Neural progenitor cell (in vitro differentiated cells): ENCODE measurements around the gene LMAN1L. TPM values are rescaled to one million over a fixed set of nuclear protein-coding genes. Genes with fewer than 3 reads are reported as not detected.
A peak's percentile ranks its signal among the peaks of the same experiment; 100 is the strongest.

Experiments used
- DNase-seq: peaks from one replicate; pipeline ENCODE4 v3.0.0-alpha.2; 2016; ENCODE audit warnings: low spot score
- H2AFZ ChIP-seq: fragments of 200-600 bp; sonication (generic); replicated peaks from 2 replicates; pipeline ENCODE4 v1.6.1; 2016; ENCODE audit warnings: antibody characterized with exemption
- H3F3A ChIP-seq: fragments of 200-600 bp; sonication (generic); 2 replicates; pipeline ENCODE4 v1.6.1; 2016; ENCODE audit warnings: antibody characterized with exemption, low read depth
- H3K27ac ChIP-seq: fragments of 200-600 bp; sonication (generic); 2 replicates; pipeline ENCODE4 v1.5.1; 2016; ENCODE audit warnings: mild to moderate bottlenecking
- H3K27me3 ChIP-seq: fragments of 200-600 bp; sonication (generic); 2 replicates; pipeline ENCODE4 v1.6.1; 2016; ENCODE audit warnings: mild to moderate bottlenecking, moderate library complexity
- H3K36me3 ChIP-seq: fragments of 200-600 bp; sonication (generic); 2 replicates; pipeline ENCODE4 v1.5.1; 2016
- H3K4me1 ChIP-seq: fragments of 200-600 bp; sonication (generic); 2 replicates; pipeline ENCODE4 v1.6.1; 2016; ENCODE audit warnings: mixed run types
- H3K4me2 ChIP-seq: fragments of 200-600 bp; sonication (generic); 2 replicates; pipeline ENCODE4 v1.6.1; 2016
- H3K4me3 ChIP-seq: fragments of 200-600 bp; sonication (generic); 2 replicates; pipeline ENCODE4 v1.5.1; 2016
- H3K79me2 ChIP-seq: fragments of 200-600 bp; sonication (generic); 2 replicates; pipeline ENCODE4 v1.6.1; 2016; ENCODE audit warnings: low read depth
- H3K9ac ChIP-seq: fragments of 200-600 bp; sonication (generic); 2 replicates; pipeline ENCODE4 v1.6.1; 2016
- H3K9me3 ChIP-seq: fragments of 200-600 bp; sonication (generic); 2 replicates; pipeline ENCODE4 v1.5.1; 2016; ENCODE audit warnings: low read depth
- H4K20me1 ChIP-seq: fragments of 200-600 bp; sonication (generic); 2 replicates; pipeline ENCODE4 v1.6.1; 2016; ENCODE audit warnings: low read depth
- H3K27ac Mint-ChIP-seq: 3 replicates; pipeline ENCODE4 v1.8.0; 2021; ENCODE audit warnings: mixed read lengths
- H3K27me3 Mint-ChIP-seq: 2 replicates; pipeline ENCODE4 v1.8.0; 2022; ENCODE audit warnings: low read depth, mild to moderate bottlenecking, inconsistent platforms, moderate library complexity, mixed read lengths; ENCODE audit not compliant: insufficient read depth
- H3K36me3 Mint-ChIP-seq: 3 replicates; pipeline ENCODE4 v1.8.0; 2021; ENCODE audit warnings: mixed read lengths
- H3K4me1 Mint-ChIP-seq: 3 replicates; pipeline ENCODE4 v1.8.0; 2021; ENCODE audit warnings: mixed read lengths
- H3K4me3 Mint-ChIP-seq: 3 replicates; pipeline ENCODE4 v1.8.0; 2021; ENCODE audit warnings: mild to moderate bottlenecking, moderate library complexity, mixed read lengths
- H3K9me3 Mint-ChIP-seq: 3 replicates; pipeline ENCODE4 v1.8.0; 2020; ENCODE audit warnings: mixed read lengths
- EZH2 ChIP-seq: fragments of 200-600 bp; sonication (generic); IDR thresholded peaks from 2 replicates; pipeline ENCODE4 v1.6.1; 2017; ENCODE audit warnings: antibody characterized with exemption, mild to moderate bottlenecking, moderate library complexity
- EZH2phosphoT487 ChIP-seq: fragments of 200-600 bp; sonication (generic); IDR thresholded peaks from 2 replicates; pipeline ENCODE4 v1.6.1; 2017; ENCODE audit warnings: antibody characterized with exemption
- total RNA-seq: library from RNA; depleted of rRNA; stranded (reverse); fragments of >200 nt; gene quantifications from 2 replicates; pipeline ENCODE4 v1.2.3, GENCODE V29; 2015; ENCODE audit warnings: low replicate concordance
- TF ChIP-seq, protein P1 (sequence below): fragments of 200-600 bp; sonication (generic); IDR thresholded peaks from 2 replicates; pipeline ENCODE4 v1.5.1; 2017; ENCODE audit warnings: antibody characterized with exemption, mild to moderate bottlenecking

The LMAN1L gene
- total RNA-seq, 1 donor from 2014 or later = not detected

DNA sequence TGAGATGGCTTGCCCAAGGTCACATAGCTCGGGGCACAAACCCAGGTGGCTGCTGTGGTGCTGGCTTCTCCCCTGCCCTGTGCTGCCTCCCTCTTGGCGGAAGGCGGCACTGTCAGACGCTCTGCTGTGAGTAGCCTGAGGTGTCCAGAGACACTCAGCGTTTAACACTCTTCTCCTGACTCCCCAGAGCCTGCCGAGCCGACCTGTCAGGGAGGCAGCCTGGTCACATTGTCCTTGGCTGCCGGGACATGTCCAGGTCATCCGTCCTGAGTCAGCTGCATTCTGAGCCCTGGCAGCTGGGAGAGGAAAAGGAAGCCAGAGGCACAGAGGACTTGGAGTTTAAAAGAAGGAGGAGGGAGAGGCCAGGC is 4.7 kb downstream of the LMAN1L start:
- peaks cover 18% of the 10 kb centered on the region for H3F3A ChIP-seq
- H3K4me2 ChIP-seq = no peak overlapping the region
- H3K79me2 ChIP-seq = no peaks in the 10 kb centered on the region
- no peaks in the 10 kb centered on the region for H3K27me3 ChIP-seq
- no peak overlapping the region for H3K9ac ChIP-seq
- peaks cover 29% of the 10 kb centered on the region for H3K4me1 Mint-ChIP-seq
- H3K27ac ChIP-seq = no peak overlapping the region
- H3K9me3 Mint-ChIP-seq = peaks cover 2% of the 10 kb centered on the region
- TF ChIP-seq EZH2 (no peak), EZH2phosphoT487 (no peak)
- TF ChIP-seq, protein P1, sequence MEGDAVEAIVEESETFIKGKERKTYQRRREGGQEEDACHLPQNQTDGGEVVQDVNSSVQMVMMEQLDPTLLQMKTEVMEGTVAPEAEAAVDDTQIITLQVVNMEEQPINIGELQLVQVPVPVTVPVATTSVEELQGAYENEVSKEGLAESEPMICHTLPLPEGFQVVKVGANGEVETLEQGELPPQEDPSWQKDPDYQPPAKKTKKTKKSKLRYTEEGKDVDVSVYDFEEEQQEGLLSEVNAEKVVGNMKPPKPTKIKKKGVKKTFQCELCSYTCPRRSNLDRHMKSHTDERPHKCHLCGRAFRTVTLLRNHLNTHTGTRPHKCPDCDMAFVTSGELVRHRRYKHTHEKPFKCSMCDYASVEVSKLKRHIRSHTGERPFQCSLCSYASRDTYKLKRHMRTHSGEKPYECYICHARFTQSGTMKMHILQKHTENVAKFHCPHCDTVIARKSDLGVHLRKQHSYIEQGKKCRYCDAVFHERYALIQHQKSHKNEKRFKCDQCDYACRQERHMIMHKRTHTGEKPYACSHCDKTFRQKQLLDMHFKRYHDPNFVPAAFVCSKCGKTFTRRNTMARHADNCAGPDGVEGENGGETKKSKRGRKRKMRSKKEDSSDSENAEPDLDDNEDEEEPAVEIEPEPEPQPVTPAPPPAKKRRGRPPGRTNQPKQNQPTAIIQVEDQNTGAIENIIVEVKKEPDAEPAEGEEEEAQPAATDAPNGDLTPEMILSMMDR = no peak
- H3K9me3 ChIP-seq = no peaks in the 10 kb centered on the region
- peaks cover 20% of the 10 kb centered on the region for H3K27me3 Mint-ChIP-seq
- peak overlapping the region; percentile 92 for H3K27ac Mint-ChIP-seq
- H3K4me1 ChIP-seq = peaks cover 20% of the 10 kb centered on the region
- peak; percentile 33 for DNase-seq
- no peaks in the 10 kb centered on the region for H3K36me3 ChIP-seq
- H3K4me3 ChIP-seq = no peak overlapping the region
- H4K20me1 ChIP-seq = peaks cover 10% of the 10 kb centered on the region
- no peaks in the 10 kb centered on the region for H3K36me3 Mint-ChIP-seq
- no peak overlapping the region for H3K4me3 Mint-ChIP-seq
- H2AFZ ChIP-seq = no peak overlapping the region

DNA sequence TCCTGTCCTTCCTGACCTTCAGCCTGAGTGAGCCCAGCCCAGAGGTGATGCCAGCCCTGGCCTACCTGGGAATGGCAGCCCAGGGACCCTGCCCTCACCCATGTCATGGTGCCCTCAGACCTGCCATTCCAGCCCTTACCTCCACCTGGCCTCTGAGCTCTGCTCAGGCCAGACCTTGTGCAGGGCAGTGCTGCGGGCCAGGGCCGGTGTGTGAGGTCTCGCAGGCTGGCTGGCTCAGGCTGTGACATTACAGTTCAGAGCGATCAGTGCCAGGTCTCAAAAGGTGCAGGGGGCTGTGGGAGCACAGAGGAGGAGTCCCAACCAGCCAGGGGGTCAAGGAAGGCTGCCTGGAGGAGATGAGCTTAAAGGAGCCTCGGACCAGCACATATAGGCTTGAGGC is 7.4 kb downstream of the LMAN1L start:
- H3K36me3 Mint-ChIP-seq = no peaks in the 10 kb centered on the region
- no peak overlapping the region for H3K4me2 ChIP-seq
- peaks cover 10% of the 10 kb centered on the region for H4K20me1 ChIP-seq
- no peak overlapping the region for H2AFZ ChIP-seq
- H3K4me3 Mint-ChIP-seq = no peak overlapping the region
- peaks cover 20% of the 10 kb centered on the region for H3K4me1 ChIP-seq
- no peak overlapping the region for H3K9ac ChIP-seq
- peaks cover 2% of the 10 kb centered on the region for H3K9me3 Mint-ChIP-seq
- H3K27me3 Mint-ChIP-seq = peaks cover 26% of the 10 kb centered on the region
- H3K4me3 ChIP-seq = no peak overlapping the region
- H3F3A ChIP-seq = peaks cover 18% of the 10 kb centered on the region
- TF ChIP-seq, protein P1 = no peak
- TF ChIP-seq EZH2phosphoT487 = no peak
- TF ChIP-seq EZH2 = no peak
- peaks cover 12% of the 10 kb centered on the region for H3K27me3 ChIP-seq
- H3K36me3 ChIP-seq = no peaks in the 10 kb centered on the region
- peak overlapping the region; percentile 69 for H3K27ac Mint-ChIP-seq
- no peak overlapping the region for H3K27ac ChIP-seq
- no peaks in the 10 kb centered on the region for H3K9me3 ChIP-seq
- H3K4me1 Mint-ChIP-seq = peaks cover 29% of the 10 kb centered on the region
- DNase-seq = no peak
- no peaks in the 10 kb centered on the region for H3K79me2 ChIP-seq

DNA sequence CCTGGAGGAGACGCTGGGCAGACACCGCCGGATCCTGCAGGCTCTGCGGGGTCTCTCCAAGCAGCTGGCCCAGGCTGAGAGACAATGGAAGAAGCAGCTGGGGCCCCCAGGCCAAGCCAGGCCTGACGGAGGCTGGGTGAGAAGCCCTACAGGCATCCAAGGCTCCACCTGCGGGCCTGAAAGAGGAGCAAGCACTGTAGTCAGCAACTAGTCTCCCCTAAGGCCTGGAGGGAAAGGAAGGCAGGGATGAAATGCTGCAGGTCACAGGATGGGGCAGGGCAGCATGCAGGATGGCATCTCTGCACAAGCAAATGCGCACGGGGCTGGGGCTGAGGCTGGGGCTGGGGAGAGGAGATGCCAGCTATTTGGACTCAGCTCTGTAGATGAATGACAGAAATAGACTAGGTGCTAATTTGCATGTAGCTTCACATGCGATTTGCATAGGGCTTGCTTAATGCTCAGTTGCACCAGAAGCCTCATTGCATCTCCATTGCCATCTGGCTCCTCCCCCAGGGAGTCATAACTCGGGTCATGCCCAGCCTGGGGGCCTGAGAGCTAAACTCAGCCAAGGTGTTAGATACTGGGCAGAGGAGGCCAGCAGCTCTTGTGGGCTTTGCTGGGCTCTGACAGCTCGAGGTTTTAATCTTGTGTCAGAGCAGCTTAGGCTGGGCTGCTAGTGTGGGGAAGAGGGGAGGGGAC is 8.6 kb downstream of the LMAN1L start:
- Mint-ChIP-seq H3K4me3 (peak overlapping the region; percentile 48), H3K9me3 (peaks cover 2% of the 10 kb centered on the region), H3K27ac (no peak overlapping the region), H3K27me3 (peaks cover 25% of the 10 kb centered on the region), H3K4me1 (peaks cover 29% of the 10 kb centered on the region), H3K36me3 (no peaks in the 10 kb centered on the region)
- H3K79me2 ChIP-seq = no peaks in the 10 kb centered on the region
- no peak overlapping the region for H3K9ac ChIP-seq
- H3K4me1 ChIP-seq = peaks cover 23% of the 10 kb centered on the region
- no peaks in the 10 kb centered on the region for H3K36me3 ChIP-seq
- H3F3A ChIP-seq = peaks cover 18% of the 10 kb centered on the region
- DNase-seq = peak; percentile 76
- peaks cover 18% of the 10 kb centered on the region for H4K20me1 ChIP-seq
- peaks cover 24% of the 10 kb centered on the region for H3K27me3 ChIP-seq
- TF ChIP-seq EZH2 = no peak
- TF ChIP-seq EZH2phosphoT487 = no peak
- TF ChIP-seq, protein P1 = no peak
- H3K4me2 ChIP-seq = peak overlapping the region; percentile 64
- H3K4me3 ChIP-seq = no peak overlapping the region
- peak overlapping the region; percentile 23 for H3K27ac ChIP-seq
- H2AFZ ChIP-seq = no peak overlapping the region
- no peaks in the 10 kb centered on the region for H3K9me3 ChIP-seq
